Ovary (tissue), 9 donors: ENCODE results near the gene ZNF888. TPM values are rescaled to one million over a fixed set of nuclear protein-coding genes. Genes with fewer than 3 reads are reported as not detected.
"Not testable (repeated sequence)": the region's sequence is repeated elsewhere in the genome, so short reads cannot be mapped to it uniquely, and the experiment has no call there.

Source experiments
- DNase-seq, 5 donors: peaks; one replicate each; pipeline ENCODE4 v3.0.0-alpha.2; 2019 to 2020
- H3K27ac ChIP-seq, 2 donors: fragments of 200-600 bp; one replicate each; pipeline versions ENCODE4 v1.5.1 to v1.8.0; 2019 to 2022
- H3K27me3 ChIP-seq: fragments of 200-600 bp; one replicate; pipeline ENCODE4 v1.8.0; 2022
- H3K36me3 ChIP-seq: fragments of 200-600 bp; sonication (generic); one replicate; pipeline ENCODE4 v1.5.1; 2019
- H3K4me1 ChIP-seq: one replicate; pipeline ENCODE4 v1.8.1; 2013; ENCODE audit warnings: mild to moderate bottlenecking, moderate library complexity; ENCODE audit not compliant: insufficient read depth
- H3K4me3 ChIP-seq: fragments of 200-600 bp; sonication (generic); one replicate; pipeline ENCODE4 v1.5.1; 2017
- H3K9me3 ChIP-seq, 2 donors: fragments of 200-600 bp in 1 of 2; sonication (generic) in 1 of 2; one replicate each; pipeline versions ENCODE4 v1.5.1 to v1.8.1; 2013 to 2019; ENCODE audit warnings: mild to moderate bottlenecking in 1 of 2, moderate library complexity in 1 of 2
- CTCF ChIP-seq, 3 donors: fragments of 450-650 bp in 2 of 3; fragments of 200-600 bp in 1 of 3; IDR thresholded peaks; one replicate each; pipeline versions ENCODE4 v1.5.1 to v1.8.0; 2016 to 2022; ENCODE audit warnings: antibody characterized with exemption in 3 of 3, mild to moderate bottlenecking in 1 of 3
- EP300 ChIP-seq: sonication (generic); formaldehyde crosslinking; IDR thresholded peaks from one replicate; pipeline ENCODE4 v1.6.1; 2017; ENCODE audit warnings: antibody characterized with exemption
- POLR2A ChIP-seq: fragments of 450-650 bp; IDR thresholded peaks from one replicate; pipeline ENCODE4 v1.6.1; 2017; ENCODE audit warnings: antibody characterized with exemption, mild to moderate bottlenecking, moderate library complexity
- WGBS, 3 donors: extraction: QIAGEN DNeasy Blood & Tissue Kit in 1 of 3; methylation state at CpG; one replicate each; pipeline versions ENCODE4 v1.1.5 to v1.1.7; 2013 to 2017; 5-methylcytosine and 5-hydroxymethylcytosine counted together
- intact Hi-C, 4 donors: fragments of 100-400 bp; cut with DNase I; formaldehyde crosslinking; loops; one replicate each; pipeline versions ENCODE4 v1.11.0 to v1.15.1; 2022 to 2023
- polyA plus RNA-seq, 2 donors: library from polyadenylated mRNA; stranded (reverse); fragments of 200-250 nt in 1 of 2; fragments of 350-450 nt in 1 of 2; fragmentation: Illumina TruSeq in 1 of 2; extraction: RNeasy Lipid Tissue Mini Kit (QIAGEN cat#74804) in 1 of 2; gene quantifications; one replicate each; pipeline ENCODE4 v1.2.3, GENCODE V29; 2013 to 2014
- total RNA-seq, 7 donors: library from RNA; depleted of rRNA in 2 of 7; stranded (reverse); fragments of >200 nt in 2 of 7; fragmentation: NEBNext Ultra II Directional in 3 of 7; extraction: Animal tissue kit (Norgen Biotek cat#: 25700) in 3 of 7; gene quantifications; one replicate each; pipeline versions ENCODE4 v1.1.0 to v1.2.4, GENCODE V29; 2016 to 2023
- donor health status: DM: no; HTN: no; CAD: no; lungs with moderate emphysema.
- donor health status: DM: no; HTN: no; CAD: no.
- donor health status: Bipolar disorder and iron deficiency.
- donor health status: DM: yes; HTN: yes; CAD: no.
- donor health status: DM: no; HTN: no; CAD: no.
- donor health status: DM: yes; HTN: yes; CAD: no.

ZNF888 gene
- total and polyA plus RNA-seq, 9 donors = 2.6 to 7.9 (median 4.2) TPM

- Histone ChIP-seq H3K36me3 (no peaks in the 10 kb centered on the region), H3K4me1 (no peaks in the 10 kb centered on the region), H3K9me3 (no peaks in the 10 kb centered on the region), H3K27ac (no peak overlapping the region), H3K27me3 (no peaks in the 10 kb centered on the region), H3K4me3 (no peak overlapping the region)
- no peak for DNase-seq
- TF ChIP-seq POLR2A (no peak), EP300 (no peak), CTCF (IDR thresholded peaks at IDR 0.05) (no peak)
- intact Hi-C loops = no loop called here
- 92 to 96% (median 95%) methylated on average over 4 of the region's 4 CpGs for whole genome bisulfite sequencing, 3 donors
Measured at GRCh38 chr19:52889931-52890330, 33.3 kb downstream of the ZNF888 start.

GRCh38 chr19:52889076-52889475, 34.2 kb downstream of the ZNF888 start:
- no peak for TF ChIP-seq POLR2A
- 86 to 93% (median 92%) methylated on average over 7 of the region's 7 CpGs for WGBS, 3 donors
- no peak overlapping the region for H3K4me3 ChIP-seq
- no peak overlapping the region for H3K27ac ChIP-seq
- DNase-seq = no peak
- no peaks in the 10 kb centered on the region for H3K9me3 ChIP-seq
- no peaks in the 10 kb centered on the region for H3K36me3 ChIP-seq
- intact Hi-C loops = no loop called here
- no peaks in the 10 kb centered on the region for H3K27me3 ChIP-seq
- H3K4me1 ChIP-seq = no peaks in the 10 kb centered on the region

- Histone ChIP-seq H3K36me3 (no peaks in the 10 kb centered on the region), H3K9me3 (peaks cover 0 to 7% of the 10 kb centered on the region in 2 donors), H3K27me3 (no peaks in the 10 kb centered on the region), H3K4me1 (no peaks in the 10 kb centered on the region), H3K27ac (no peak overlapping the region), H3K4me3 (no peak overlapping the region)
- TF ChIP-seq CTCF (IDR thresholded peaks at IDR 0.05) (no peak), EP300 (no peak), POLR2A (no peak)
- 87 to 93% (median 91%) methylated on average over 11 of the region's 11 CpGs for WGBS, 3 donors
- no peak for DNase-seq
- intact Hi-C loops = no loop called here
Measured at GRCh38 chr19:52880895-52881389, 42.3 kb downstream of the ZNF888 start.

- H3K27ac ChIP-seq, H3K4me3 ChIP-seq, H3K36me3 ChIP-seq, intact Hi-C loops, DNase-seq, H3K27me3 ChIP-seq, H3K9me3 ChIP-seq, H3K4me1 ChIP-seq: not testable (repeated sequence)
- WGBS, 3 donors = 62 to 69% (median 63%) methylated on average over 6 of the region's 6 CpGs
Measured at GRCh38 chr19:52872996-52873395, 50.2 kb downstream of the ZNF888 start.

GRCh38 chr19:52871466-52871865, 51.8 kb downstream of the ZNF888 start:
- Histone ChIP-seq H3K27ac (no peak overlapping the region), H3K9me3 (no peaks in the 10 kb centered on the region), H3K4me3 (no peak overlapping the region), H3K36me3 (no peaks in the 10 kb centered on the region), H3K4me1 (no peaks in the 10 kb centered on the region), H3K27me3 (no peaks in the 10 kb centered on the region)
- WGBS, 3 donors = 88 to 97% (median 93%) methylated on average over 3 of the region's 3 CpGs
- TF ChIP-seq POLR2A = no peak
- no peak for TF ChIP-seq EP300
- TF ChIP-seq CTCF (IDR thresholded peaks at IDR 0.05) = no peak
- no peak for DNase-seq
- intact Hi-C loops = no loop called here

GRCh38 chr19:52868031-52868430, 55.2 kb downstream of the ZNF888 start:
- intact Hi-C loops, DNase-seq, H3K9me3 ChIP-seq, H3K36me3 ChIP-seq, H3K27me3 ChIP-seq, H3K27ac ChIP-seq, H3K4me1 ChIP-seq, H3K4me3 ChIP-seq: not testable (repeated sequence)
- WGBS, 3 donors = 93 to 96% (median 95%) methylated on average over 11 of the region's 11 CpGs
